Stimulated activated effector memory CD8-positive, alpha-beta T cell treated with anti-CD3 and anti-CD28 coated beads, Interleukin-12 subunit alpha, Interleukin-12 subunit beta, amount 100 ng/mL, for 72 hours (primary cell): Measurements from ENCODE around the gene PRR16.

Experiments
- ATAC-seq: fragments of 150-1000 bp; cut with Tn5 transposase; 2 replicates; pipeline ENCODE4 v1.10.0; 2021
- DNase-seq, 2 donors: peaks; one replicate each; pipeline ENCODE4 v3.0.0; 2021 to 2022; ENCODE audit warnings: low spot score in 2 of 2
- H3K27ac Mint-ChIP-seq: one replicate; pipeline ENCODE4 v1.8.0; 2022; ENCODE audit warnings: mild to moderate bottlenecking, mixed read lengths
- H3K36me3 Mint-ChIP-seq: one replicate; pipeline ENCODE4 v1.8.0; 2022; ENCODE audit warnings: mild to moderate bottlenecking, mixed read lengths
- H3K4me1 Mint-ChIP-seq: one replicate; pipeline ENCODE4 v1.8.0; 2022; ENCODE audit warnings: mixed read lengths
- H3K4me3 Mint-ChIP-seq: one replicate; pipeline ENCODE4 v1.8.0; 2022; ENCODE audit warnings: mild to moderate bottlenecking, mixed read lengths
- H3K9me3 Mint-ChIP-seq: one replicate; pipeline ENCODE4 v1.8.0; 2022; ENCODE audit warnings: mixed read lengths

Gene PRR16

GRCh38 chr5:120735076-120735475, 271.0 kb downstream of the PRR16 start:
- Mint-ChIP-seq H3K36me3 (no peaks in the 10 kb centered on the region), H3K4me1 (no peaks in the 10 kb centered on the region), H3K4me3 (no peak overlapping the region), H3K27ac (no peak overlapping the region), H3K9me3 (peaks cover 17% of the 10 kb centered on the region)
- ATAC-seq = no peak
- no peak for DNase-seq
